Fibroblast of skin of scalp (primary cell): ENCODE measurements around the gene CCDC178.
"Not testable (repeated sequence)": the region's sequence is repeated elsewhere in the genome, so short reads cannot be mapped to it uniquely, and the experiment has no call there.

Experiments
- DNase-seq: peaks from one replicate; pipeline ENCODE4 v3.0.0-alpha.2; 2013

Gene CCDC178

GRCh38 chr18:33355263-33355662 lies 85.3 kb downstream of the CCDC178 start:
- DNase-seq, result peak; percentile 15

DNA sequence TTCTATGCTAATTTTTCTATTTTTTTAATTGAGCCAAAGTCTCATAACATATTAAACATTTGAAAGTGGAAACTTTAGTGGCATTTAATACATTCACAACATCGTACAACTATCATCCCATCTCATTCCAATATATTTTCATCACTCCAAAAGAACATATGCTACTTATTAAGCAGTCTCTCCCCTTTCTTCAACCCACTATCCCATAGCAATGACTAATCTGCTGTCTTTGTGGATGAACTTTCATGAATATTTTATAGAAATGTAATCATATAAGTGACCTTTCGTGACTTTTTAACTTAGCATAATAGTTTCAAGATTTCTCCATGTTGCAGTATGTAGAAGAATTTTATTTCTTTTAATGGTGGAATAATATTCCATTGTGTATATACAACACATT lies 90.3 kb downstream of the CCDC178 start:
- peak; percentile 86 for DNase-seq

- not testable (repeated sequence) for DNase-seq
These were observed 100.8 kb downstream of the CCDC178 start for GRCh38 chr18:33339733-33340132.

DNA sequence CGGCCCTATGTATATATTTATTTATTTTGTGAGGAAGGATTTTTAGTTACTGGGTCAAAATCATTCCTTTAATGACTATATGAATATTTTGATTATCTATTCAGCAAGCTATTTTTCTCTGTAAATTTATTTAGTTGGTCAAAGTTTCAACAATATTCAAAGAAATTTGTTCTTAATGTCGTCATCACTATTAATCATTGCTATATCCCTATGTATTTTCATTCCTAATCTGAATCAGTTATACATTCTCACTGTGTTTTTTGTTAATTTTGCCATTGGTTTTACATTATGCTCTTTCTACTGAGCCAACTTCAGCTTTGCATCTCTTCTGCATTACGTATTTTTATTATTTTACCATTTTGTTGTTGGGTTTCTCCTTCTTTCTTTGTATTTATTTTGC lies 105.7 kb downstream of the CCDC178 start:
- DNase-seq, result no peak

GRCh38 chr18:33330711-33331110 lies 109.8 kb downstream of the CCDC178 start:
- DNase-seq, result peak; percentile 4

DNA sequence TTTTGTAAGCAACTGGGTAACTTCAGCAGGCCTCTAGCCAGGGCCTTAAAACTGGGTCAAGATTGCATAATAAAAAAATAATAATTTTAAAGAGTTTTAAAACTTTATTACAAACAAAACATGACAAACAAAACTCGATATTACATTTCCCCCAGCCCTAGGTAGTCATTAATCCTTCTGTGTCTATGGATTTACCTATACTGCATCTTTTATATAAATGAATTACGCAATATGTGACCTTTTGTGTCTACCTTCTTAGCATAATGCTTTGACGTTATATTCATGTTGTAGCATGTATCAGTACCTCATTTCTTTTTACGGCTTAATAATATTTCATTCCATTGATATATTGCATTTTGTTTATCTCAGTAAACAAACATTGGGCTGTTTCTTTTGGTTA lies 113.5 kb downstream of the CCDC178 start:
- no peak for DNase-seq

DNA sequence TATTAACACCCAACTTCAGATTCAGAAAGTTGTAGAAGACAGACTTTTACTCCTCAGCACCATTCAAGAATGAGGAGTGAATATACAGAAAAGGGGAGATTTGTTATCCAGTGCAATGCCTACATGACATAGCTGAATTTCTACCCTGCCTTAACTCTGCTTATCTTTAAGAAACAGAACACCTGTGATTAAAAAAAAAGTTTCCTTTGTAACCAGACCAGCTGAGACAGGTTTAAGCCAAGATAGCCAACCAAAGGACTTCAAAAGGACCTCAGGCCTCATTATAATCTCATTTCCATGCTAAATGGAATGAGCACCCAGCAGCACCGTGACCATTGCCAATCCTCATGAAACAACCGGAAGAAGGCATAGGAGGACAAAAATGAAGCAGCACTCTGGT lies 122.9 kb downstream of the CCDC178 start:
- no peak for DNase-seq

DNA sequence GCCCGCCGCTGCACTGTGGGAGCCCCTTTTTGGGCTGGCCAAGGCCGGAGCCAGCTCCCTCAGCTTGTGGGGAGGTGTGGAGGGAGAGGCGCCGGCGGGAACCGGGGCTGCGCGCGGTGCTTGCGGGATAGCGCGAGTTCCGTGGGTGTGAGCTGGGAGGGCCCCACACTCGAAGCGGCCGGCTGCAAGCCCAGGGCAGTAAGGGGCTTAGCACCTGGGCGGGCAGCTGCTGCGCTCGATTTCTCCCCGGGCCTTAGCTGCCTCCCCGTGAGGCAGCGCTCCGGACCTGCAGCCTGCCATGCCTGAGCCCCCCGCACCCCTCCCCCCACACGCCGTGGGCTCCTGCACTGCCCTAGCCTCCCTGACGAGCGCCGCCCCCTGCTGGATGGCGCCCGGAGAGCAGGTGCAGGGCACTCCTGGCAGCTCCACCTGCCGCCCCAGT lies 124.4 kb downstream of the CCDC178 start:
- no peak for DNase-seq

DNA sequence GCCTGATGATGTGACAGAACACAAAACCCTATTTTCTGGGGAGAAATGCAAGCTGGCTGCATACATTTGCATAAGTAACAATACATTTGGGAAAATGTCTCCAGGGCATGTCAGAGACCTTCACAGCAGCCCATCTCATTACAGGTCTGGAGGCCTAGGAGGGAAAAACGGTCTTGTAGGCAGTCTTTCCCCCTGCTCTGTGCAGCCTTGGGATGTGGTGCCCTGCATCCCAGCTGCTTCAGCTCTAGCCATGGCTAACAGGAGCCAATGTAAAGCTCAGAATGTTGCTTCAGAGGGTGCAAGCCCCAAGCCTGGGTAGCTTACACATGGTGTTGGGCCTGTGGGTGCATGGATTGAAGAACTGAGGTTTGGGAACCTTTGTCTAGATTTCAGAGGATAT lies 133.0 kb downstream of the CCDC178 start:
- no peak for DNase-seq

DNA sequence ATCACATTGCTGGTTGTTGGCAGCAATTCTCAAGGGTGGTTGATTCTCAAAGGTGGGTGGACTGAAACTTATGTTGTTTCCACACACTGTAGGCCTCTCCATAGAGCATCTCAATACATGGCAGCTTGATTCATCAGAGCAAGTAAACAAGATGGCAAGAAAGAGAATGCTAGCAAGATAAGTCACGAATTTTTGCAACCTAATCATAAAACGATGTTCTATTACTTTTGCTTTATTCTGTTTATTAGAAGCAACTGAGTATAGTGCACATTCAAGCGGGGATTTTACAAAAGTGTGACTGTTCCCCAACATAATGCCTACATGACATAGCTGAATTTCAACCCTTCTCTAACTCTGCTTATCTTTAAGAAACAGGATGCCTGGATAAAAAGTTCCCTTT lies 136.2 kb downstream of the CCDC178 start:
- no peak for DNase-seq

DNA sequence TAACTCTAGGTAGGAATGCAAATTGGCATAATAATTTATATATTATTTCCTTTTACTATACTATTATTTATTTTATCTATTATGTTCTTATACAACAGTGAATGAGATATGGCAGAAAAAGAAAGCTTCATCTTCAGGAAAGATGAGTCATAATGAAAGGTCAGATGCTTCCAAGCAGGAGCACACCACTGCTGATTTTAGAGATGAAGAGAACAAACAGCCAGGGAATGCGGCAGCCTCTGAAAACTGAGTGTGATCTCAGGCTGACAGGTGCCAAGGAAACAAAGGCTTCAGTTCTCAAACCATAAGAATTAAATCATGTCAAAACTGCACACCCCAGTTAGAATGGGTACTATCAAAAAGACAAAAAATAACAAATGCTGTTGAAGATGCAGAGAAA lies 149.0 kb downstream of the CCDC178 start:
- DNase-seq, result no peak

GRCh38 chr18:33288082-33288716 lies 152.3 kb downstream of the CCDC178 start:
- no peak for DNase-seq

DNA sequence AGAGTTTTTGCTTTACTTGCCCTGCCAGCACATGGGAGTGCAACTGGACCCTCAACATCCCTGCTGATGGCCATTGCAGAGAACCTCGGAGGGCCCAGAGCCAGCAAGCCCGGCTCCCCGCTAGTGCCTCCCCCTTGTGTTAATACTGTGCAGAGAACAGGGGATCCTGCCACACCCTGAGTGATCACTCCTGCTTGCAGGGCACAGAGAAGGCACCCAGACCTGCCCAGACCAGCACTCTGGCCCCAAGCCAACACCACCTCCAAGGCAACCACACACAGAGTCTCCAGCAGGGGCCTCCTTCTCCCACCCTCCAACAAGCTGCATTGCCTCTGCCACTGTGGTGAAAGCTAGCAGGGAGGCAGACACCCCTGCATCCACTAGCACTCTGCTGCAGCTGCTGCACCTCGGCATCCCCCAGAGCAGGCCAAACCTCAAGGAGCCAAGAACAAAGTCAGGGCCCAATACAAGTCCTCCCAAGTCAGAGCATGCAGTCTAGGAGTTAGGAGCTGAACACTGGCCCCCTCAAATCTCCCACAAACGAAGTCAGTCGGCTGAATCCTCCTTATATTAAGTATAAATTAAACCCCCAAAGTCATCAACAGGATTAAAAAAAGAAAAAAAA lies 157.7 kb downstream of the CCDC178 start:
- DNase-seq, result no peak

DNA sequence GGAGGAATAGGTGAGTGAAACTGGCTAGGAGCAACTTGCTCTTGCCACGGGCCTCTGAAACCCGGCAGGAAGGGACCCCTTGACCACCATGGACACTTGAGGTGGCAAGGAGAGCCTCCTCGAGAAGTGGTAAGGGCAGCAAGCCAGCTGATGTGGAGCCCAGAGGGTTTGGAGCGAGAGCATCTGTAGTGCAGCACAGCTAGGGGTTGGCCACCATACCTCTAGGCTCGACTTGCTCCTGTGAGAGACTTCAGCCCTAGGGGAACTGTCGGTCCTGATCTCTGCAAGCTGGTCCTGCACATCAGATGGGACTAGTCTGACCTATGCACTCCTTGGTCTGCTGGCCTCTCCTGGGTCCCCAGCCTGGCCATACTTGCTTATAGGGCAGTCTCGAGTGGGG lies 158.4 kb downstream of the CCDC178 start:
- no peak for DNase-seq

DNA sequence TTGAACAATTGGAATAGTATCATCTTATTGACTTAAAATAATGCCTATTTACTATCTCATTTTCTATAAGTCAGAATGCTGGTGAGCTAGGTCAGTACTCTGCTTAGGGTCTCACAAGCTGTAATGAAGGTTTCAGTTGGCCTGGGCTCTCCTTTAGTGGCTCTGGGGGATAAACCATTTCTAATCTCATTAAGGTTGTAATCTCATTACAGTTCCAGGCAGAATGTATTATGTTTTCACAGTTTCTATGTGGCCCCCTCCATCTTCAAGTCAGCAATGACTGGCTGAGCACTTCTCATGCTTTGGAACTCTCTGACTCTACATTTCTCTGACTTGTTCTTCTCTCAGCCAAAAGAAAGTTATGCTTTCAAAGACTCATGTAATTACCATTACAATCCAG lies 163.1 kb downstream of the CCDC178 start:
- DNase-seq, result no peak

DNA sequence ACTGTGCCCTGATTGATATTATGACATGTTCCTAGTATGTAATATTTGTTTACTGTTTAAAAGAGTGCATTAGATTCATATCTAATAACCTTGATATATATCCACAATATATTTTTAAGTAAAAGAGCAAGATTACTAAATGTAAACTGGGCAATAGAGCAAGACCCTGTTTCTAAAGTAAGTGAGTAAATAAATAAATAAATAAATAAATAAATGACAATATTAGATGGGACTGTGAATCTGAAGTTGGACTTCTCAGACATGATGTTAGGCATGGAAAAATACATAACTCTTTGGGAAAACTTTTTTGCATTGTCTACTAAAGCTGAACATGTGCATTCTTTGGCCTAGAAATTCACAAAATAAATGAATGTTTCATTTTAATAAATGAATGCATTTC lies 164.7 kb downstream of the CCDC178 start:
- no peak for DNase-seq

DNA sequence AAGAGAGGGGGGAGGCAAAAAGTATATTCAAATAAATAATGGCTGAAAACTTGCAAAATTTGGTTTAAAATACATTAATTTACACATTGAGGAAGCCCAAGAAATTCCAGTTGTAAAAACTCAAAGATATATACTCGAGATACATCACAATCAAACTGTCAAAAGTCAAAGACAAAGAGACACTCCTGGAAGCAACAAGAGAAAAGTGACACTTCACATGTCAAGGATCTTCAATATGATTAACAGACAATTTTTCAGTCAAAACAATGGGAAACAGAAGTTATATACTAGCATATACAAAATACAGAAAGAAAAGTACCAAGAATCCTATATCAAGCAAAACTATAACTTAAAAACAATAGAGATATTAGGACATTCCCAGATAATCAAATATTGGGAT lies 170.2 kb downstream of the CCDC178 start:
- DNase-seq, result no peak

GRCh38 chr18:33269223-33269622 lies 171.3 kb downstream of the CCDC178 start:
- DNase-seq, result no peak

DNA sequence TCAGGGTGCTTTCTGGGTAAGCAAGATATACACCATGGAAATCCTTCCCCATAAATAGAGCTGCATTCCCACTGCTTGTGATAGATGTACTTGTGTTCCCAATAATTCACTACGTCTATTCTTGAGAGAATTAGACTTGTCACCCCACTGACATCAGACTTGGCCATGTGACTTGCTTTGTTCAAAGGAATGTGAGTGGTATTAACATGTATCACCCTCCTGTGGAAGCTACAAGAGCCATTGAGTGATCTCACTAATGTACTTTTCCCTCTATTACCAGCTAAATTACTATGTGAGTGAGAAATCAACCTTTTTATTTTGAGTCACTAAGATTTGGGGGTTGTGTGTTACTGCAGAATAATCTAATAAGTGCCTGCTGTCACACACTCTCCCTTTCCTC lies 176.0 kb downstream of the CCDC178 start:
- DNase-seq, result peak; percentile 4

- no peak for DNase-seq
These were observed 201.2 kb downstream of the CCDC178 start for GRCh38 chr18:33239298-33239697.

DNA sequence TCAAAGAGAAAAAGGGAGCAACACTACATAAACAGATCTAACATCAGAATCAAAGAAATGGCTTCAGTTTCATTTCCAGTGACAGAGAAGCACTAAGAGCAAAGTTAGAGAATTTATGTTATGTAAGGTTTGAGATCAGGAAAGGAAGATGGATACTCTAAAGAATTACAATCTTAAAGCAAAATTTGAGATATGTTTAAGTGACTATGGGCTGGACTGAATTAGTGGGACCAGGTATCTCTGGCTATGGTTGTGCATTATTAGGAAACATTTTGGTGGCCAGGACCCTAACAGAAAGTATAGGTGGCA lies 208.2 kb downstream of the CCDC178 start:
- no peak for DNase-seq

- DNase-seq, result peak; percentile 75
These were observed 208.8 kb downstream of the CCDC178 start for GRCh38 chr18:33231474-33232317.

GRCh38 chr18:33212363-33212762 lies 228.2 kb downstream of the CCDC178 start:
- DNase-seq, result no peak
